DOHH2 (cell line): ENCODE measurements around the gene ATXN2.
"Not testable (repeated sequence)": the region's sequence is repeated elsewhere in the genome, so short reads cannot be mapped to it uniquely, and the experiment has no call there.

Source experiments
- EZH2phosphoT487 ChIP-seq: fragments of 200-600 bp; sonication (generic); IDR thresholded peaks from 2 replicates; pipeline ENCODE4 v1.6.1; 2017; ENCODE audit warnings: borderline replicate concordance, mild to moderate bottlenecking, antibody characterized with exemption, low read length, moderate library complexity, mixed read lengths
- TF ChIP-seq, protein P1 (sequence below): fragments of 200-600 bp; sonication (generic); IDR thresholded peaks from one replicate; pipeline ENCODE4 v1.5.1; 2014; ENCODE audit warnings: antibody characterized with exemption, mild to moderate bottlenecking, low read depth, low read length; ENCODE audit not compliant: poor library complexity, severe bottlenecking

DNA sequence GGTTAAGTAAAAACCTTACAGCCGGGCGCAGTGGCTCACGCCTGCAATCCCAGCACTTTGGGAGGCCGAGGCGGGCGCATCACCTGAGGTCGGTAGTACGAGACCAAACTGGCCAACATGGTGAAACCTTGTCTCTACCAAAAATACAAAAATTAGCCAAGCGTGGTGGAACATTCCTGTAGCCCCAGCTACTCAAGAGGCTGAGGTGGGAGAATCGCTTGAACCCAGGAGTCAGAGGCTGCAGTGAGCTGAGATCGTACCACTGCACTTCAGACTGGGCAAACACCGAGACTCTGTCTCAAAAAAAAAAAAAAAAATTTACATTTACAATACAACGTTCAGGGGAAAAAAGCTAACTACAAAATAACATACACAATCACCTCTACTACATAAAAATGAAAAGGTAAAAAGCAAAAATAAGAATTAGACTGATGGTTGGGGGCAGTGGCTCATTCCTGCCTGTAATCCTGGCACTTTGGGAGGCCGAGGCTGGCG is 3.7 kb downstream of the ATXN2 start:
- TF ChIP-seq, protein P1, sequence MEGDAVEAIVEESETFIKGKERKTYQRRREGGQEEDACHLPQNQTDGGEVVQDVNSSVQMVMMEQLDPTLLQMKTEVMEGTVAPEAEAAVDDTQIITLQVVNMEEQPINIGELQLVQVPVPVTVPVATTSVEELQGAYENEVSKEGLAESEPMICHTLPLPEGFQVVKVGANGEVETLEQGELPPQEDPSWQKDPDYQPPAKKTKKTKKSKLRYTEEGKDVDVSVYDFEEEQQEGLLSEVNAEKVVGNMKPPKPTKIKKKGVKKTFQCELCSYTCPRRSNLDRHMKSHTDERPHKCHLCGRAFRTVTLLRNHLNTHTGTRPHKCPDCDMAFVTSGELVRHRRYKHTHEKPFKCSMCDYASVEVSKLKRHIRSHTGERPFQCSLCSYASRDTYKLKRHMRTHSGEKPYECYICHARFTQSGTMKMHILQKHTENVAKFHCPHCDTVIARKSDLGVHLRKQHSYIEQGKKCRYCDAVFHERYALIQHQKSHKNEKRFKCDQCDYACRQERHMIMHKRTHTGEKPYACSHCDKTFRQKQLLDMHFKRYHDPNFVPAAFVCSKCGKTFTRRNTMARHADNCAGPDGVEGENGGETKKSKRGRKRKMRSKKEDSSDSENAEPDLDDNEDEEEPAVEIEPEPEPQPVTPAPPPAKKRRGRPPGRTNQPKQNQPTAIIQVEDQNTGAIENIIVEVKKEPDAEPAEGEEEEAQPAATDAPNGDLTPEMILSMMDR, result not testable (repeated sequence)
- TF ChIP-seq EZH2phosphoT487, result not testable (repeated sequence)
